Thoracic aorta (tissue), 2 donors: ENCODE measurements around the gene HS1BP3. TPM values are rescaled to one million over a fixed set of nuclear protein-coding genes. Genes with fewer than 3 reads are reported as not detected.
A peak's percentile ranks its signal among the peaks of the same experiment; 100 is the strongest.

Experiments used
- ATAC-seq: fragments of 150-250 bp; one replicate; pipeline ENCODE4 v1.8.0; 2017; ENCODE audit warnings: low read depth; ENCODE audit not compliant: insufficient number of reproducible peaks, low FRiP score
- DNase-seq: peaks from one replicate; pipeline ENCODE4 v3.0.0-alpha.2; 2020; ENCODE audit warnings: low spot score
- H3K27ac ChIP-seq, 2 donors: fragments of 200-600 bp; sonication (generic); 1 replicate in 1 of 2; 2 replicates in 1 of 2; pipeline ENCODE4 v1.5.1; 2016; ENCODE audit warnings: mild to moderate bottlenecking in 2 of 2, moderate library complexity in 2 of 2
- H3K27me3 ChIP-seq: fragments of 200-600 bp; sonication (generic); replicated peaks from 2 replicates; pipeline ENCODE4 v1.6.0; 2016; ENCODE audit warnings: mild to moderate bottlenecking; ENCODE audit not compliant: insufficient read depth
- H3K36me3 ChIP-seq: fragments of 200-600 bp; sonication (generic); one replicate; pipeline ENCODE4 v1.5.1; 2016
- H3K4me1 ChIP-seq, 2 donors: fragments of 200-600 bp; sonication (generic); 1 replicate in 1 of 2; 2 replicates in 1 of 2; pipeline versions ENCODE4 v1.5.1 to v1.6.0; 2016; ENCODE audit warnings: low read depth in 2 of 2, mild to moderate bottlenecking in 1 of 2; ENCODE audit not compliant: control insufficient read depth in 1 of 2
- H3K4me3 ChIP-seq: fragments of 200-600 bp; sonication (generic); 2 replicates; pipeline ENCODE4 v1.5.1; 2016; ENCODE audit warnings: mild to moderate bottlenecking
- H3K9me3 ChIP-seq: fragments of 200-600 bp; sonication (generic); 2 replicates; pipeline ENCODE4 v1.5.1; 2016
- total RNA-seq, 2 donors: library from RNA; depleted of rRNA; stranded (reverse); fragments of >200 nt; gene quantifications; one replicate each; pipeline versions ENCODE4 v1.1.0 to v1.2.3, GENCODE V29; 2016
- TF ChIP-seq, protein P1 (sequence below): fragments of 200-600 bp; sonication (generic); IDR thresholded peaks from one replicate; pipeline ENCODE4 v1.5.1; 2019; ENCODE audit warnings: antibody characterized with exemption

The HS1BP3 gene
- total RNA-seq, 2 donors from 2014 or later = 40.7 to 65.8 TPM

DNA sequence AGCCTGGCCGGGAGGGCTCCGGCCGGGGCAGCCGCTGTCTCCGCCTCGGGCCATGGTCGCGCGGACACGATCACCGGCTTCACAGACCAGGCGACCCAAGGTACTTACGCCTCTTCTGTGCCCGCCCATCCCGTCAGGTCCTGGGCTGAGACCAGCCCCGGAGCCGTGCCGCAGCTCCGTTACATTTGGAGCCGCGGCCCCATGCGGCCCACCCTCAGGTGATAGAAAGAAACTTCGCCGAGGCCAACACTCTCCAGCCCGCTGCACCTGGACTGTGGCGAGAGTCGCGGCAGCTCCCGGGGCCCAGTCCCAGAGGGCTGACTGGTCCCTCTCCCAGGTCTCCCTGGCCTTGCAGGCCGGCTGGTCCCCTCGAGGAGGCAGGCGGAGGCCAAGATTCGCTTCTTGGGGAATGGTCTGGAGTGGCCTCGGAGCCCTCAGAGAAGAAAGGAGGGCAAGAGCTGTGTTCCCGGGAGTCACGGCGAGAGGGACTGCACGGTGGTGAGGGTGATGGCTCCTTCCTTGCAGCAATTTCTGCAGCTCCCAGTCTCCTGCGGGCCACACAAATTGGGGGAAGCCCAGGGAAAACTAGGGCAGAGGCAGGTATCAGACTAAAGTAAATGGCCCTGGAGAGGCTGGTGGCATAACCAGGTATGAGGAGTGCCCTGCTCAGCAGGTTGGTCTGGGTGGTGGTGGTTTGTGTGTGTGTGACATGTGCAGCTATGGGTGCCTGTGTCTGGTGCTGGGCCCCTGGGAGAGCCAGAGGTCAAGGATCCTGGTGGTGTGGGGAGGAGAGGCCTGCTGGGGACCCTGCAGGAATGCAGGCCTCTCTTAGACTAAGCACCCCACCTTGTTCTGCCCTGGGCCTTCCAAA is 16.9 kb upstream of the HS1BP3 start:
- H3K4me1 ChIP-seq = peaks cover 8 to 70% of the 10 kb centered on the region in 2 donors
- H3K27ac ChIP-seq = peak overlapping the region; percentile 90 to 99
- TF ChIP-seq, protein P1, sequence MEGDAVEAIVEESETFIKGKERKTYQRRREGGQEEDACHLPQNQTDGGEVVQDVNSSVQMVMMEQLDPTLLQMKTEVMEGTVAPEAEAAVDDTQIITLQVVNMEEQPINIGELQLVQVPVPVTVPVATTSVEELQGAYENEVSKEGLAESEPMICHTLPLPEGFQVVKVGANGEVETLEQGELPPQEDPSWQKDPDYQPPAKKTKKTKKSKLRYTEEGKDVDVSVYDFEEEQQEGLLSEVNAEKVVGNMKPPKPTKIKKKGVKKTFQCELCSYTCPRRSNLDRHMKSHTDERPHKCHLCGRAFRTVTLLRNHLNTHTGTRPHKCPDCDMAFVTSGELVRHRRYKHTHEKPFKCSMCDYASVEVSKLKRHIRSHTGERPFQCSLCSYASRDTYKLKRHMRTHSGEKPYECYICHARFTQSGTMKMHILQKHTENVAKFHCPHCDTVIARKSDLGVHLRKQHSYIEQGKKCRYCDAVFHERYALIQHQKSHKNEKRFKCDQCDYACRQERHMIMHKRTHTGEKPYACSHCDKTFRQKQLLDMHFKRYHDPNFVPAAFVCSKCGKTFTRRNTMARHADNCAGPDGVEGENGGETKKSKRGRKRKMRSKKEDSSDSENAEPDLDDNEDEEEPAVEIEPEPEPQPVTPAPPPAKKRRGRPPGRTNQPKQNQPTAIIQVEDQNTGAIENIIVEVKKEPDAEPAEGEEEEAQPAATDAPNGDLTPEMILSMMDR = no peak
- H3K4me3 ChIP-seq = peak overlapping the region; percentile 88
- peaks cover 13% of the 10 kb centered on the region for H3K36me3 ChIP-seq
- no peak for DNase-seq
- ATAC-seq = no peak
- H3K9me3 ChIP-seq = no peaks in the 10 kb centered on the region
- H3K27me3 ChIP-seq = no peaks in the 10 kb centered on the region

DNA sequence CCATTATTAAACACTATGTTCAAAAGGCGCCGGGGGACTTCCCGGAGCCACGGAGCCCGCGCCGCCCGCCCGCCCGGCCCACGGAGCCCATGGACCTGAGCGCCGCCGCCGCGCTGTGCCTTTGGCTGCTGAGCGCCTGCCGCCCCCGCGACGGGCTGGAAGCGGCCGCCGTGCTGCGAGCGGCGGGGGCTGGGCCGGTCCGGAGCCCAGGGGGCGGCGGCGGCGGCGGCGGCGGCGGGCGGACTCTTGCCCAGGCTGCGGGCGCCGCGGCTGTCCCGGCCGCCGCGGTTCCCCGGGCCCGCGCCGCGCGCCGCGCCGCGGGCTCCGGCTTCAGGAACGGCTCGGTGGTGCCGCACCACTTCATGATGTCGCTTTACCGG is 16.2 kb upstream of the HS1BP3 start:
- DNase-seq = no peak
- TF ChIP-seq, protein P1 = no peak
- no peaks in the 10 kb centered on the region for H3K9me3 ChIP-seq
- peak overlapping the region; percentile 99 for H3K27ac ChIP-seq
- H3K27me3 ChIP-seq = no peaks in the 10 kb centered on the region
- peak; percentile 29 for ATAC-seq
- peak overlapping the region; percentile 88 for H3K4me3 ChIP-seq
- peaks cover 13% of the 10 kb centered on the region for H3K36me3 ChIP-seq
- H3K4me1 ChIP-seq = peaks cover 3 to 64% of the 10 kb centered on the region in 2 donors

DNA sequence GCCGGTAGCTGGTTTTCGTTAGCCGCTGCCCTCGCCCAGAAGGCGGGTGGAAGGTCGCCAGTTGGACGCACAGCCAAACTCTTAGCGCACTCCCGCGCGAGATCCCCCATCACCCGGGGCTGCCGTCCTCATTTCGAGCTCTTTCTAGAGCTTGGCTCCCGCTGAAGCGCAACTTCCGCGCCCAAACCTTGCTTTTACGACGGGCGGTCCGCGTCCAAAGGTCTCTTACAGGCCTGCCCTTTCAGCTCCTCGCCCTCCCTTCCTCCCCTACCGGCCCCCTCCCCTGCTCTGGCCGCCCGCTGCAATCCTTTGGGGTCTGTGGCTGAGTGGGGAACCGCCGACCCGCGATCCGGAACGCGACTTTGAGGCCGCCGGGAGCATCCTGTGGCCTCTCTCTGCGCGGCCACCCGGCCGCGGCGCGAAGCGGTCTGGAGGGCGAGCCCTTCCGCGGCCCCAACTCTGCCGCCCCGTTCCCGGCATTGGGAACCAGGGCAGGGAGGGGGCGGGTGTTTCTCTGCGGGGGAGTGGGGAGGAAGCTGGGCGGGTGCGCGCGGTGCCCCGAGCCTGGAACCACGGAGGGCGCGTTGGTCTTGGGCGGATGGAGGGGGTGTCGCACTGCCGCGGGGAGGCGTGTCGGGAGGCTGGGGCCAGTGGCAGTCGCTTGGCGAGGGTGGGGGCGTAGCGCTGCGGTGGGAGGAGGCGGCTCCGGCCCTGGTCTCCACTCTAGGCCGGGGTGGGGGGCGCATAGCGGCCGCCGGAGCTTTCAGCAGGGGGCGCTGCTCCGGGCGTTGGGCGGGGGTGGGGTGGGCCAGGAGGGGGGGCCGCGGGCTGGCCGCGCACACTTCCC is 15.6 kb upstream of the HS1BP3 start, which contains the start of gene GDF7:
GDF7 (plus strand) TSS at position 841 of the 847 bp plus-strand sequence. CDS start 96 bp downstream, outside the sequence.
- H3K36me3 ChIP-seq = peaks cover 10% of the 10 kb centered on the region
- no peak for DNase-seq
- H3K27ac ChIP-seq = peak within 1 kb of the TSS; percentile 99
- H3K9me3 ChIP-seq = no peaks in the 10 kb centered on the region
- H3K4me1 ChIP-seq = peaks cover 3 to 64% of the 10 kb centered on the region in 2 donors
- peak; percentile 30 for ATAC-seq
- H3K27me3 ChIP-seq = no peaks in the 10 kb centered on the region
- peak within 1 kb of the TSS; percentile 88 for H3K4me3 ChIP-seq
- TF ChIP-seq, protein P1 = peak; percentile 54

DNA sequence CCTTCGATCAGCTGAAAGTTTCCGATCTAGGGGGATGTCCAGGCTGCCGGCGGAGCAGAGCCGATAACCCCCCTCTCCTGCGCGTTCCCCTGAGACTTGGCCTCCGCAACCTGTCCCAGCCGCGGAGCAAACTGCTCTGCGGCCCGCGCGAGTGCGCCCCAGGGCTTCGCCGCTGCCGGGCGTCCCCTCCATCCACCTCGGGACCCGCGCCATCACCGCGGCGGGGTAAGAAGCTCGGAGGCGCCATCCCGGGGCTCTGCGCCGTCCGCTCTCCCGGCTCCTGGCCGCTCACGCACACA is 15.1 kb upstream of the HS1BP3 start:
- TF ChIP-seq, protein P1 = no peak
- Histone ChIP-seq H3K27ac (peak overlapping the region; percentile 99), H3K27me3 (no peaks in the 10 kb centered on the region), H3K4me3 (peak overlapping the region; percentile 88), H3K36me3 (peaks cover 6% of the 10 kb centered on the region), H3K9me3 (no peaks in the 10 kb centered on the region), H3K4me1 (peaks cover 3 to 58% of the 10 kb centered on the region in 2 donors)
- ATAC-seq = no peak
- DNase-seq = no peak
